Activated T-cell treated with anti-CD3 and anti-CD28 coated beads for 48 hours (primary cell): ENCODE results near the gene KDM4B.

Experiments used
- DNase-seq: peaks from one replicate; pipeline ENCODE4 v3.0.0-alpha.2; 2020; ENCODE audit warnings: low read depth

KDM4B gene

DNA sequence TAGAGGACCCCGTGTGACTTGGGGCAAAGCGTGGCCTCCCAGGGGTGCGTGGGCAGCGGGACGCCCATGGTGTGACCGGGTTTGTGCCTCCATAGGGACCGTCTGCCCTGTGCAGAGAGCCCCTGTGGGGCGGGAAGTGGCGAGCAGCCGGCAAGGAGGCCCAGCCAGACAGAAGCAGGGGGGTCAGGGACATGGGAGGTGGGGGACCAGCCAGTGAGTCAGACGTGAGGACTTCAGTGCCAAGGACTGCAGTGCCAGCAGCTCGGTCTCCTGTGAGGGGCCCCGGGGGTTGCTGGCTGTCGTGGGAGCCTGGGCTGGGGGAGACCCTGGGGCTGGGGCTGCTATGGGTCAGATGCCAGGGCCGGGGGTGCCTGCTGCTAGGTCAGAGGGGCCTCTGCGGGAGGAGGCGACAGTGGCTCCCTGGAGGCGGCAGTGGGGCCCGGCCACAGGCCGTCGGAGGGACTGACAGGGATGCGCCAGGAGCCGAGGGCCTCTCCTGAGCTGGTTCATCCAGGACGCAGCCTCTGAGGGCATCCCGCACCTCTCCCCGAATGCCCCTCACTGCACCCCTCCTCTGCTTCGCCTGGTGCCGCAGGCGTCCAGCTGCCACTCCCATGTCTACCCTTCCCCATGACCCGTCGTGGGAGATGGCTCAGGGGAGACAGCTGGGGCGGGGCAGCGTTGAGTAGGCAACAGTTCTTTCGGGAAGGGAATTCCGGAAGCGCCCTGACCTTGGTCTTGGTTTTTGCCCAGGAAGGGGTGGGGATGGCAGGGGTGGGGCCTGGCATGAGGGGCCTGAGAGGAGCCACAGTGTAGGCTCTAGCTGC, 80.0 kb downstream of the KDM4B start:
- no peak for DNase-seq

GRCh38 chr19:5049561-5049960, 80.6 kb downstream of the KDM4B start:
- DNase-seq: no peak

GRCh38 chr19:5050067-5050656, 81.2 kb downstream of the KDM4B start:
- no peak for DNase-seq

GRCh38 chr19:5050905-5051304, 82.0 kb downstream of the KDM4B start:
- no peak for DNase-seq

DNA sequence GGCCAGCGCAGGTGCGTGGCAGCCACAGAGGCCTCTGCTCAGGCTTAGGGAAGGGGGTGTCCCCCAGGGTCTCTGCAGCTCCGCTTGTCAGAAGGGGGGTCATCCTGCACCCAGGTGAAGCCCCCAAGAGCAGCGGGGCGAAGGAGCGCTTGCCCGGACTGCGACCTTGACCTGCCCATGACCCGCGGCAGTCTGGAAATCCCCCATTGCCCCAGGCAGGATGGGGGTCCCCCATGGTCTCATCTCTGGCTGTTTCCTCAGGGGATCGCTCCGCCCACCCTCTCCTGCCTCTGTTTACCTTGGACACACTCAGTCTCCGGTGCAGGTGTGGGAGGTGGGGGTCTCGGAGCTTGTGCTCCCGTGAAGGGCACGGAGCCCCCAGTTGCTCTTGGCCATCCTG, 82.7 kb downstream of the KDM4B start:
- DNase-seq: no peak

DNA sequence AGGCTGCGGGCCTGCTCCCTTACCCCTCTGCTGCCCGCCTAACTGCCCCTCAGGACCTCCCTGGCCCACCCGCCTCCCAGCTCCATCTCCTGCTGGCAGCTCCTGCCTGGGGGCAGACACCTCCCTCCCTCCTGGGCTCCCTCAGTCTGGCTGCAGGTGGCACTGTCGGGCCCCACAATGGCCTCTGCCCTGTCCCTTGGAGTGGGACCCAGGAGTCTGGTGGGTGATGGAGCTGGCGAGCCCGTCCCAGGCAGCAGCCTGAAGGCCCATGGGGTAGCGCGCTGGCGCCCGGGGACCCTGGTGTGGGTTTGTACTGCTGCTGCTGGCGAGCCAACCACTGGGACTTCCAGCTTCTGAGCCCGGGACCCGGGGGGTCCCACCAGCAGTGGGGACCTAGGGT, 83.6 kb downstream of the KDM4B start:
- no peak for DNase-seq

- DNase-seq: no peak
Observed at GRCh38 chr19:5052945-5053485, 84.1 kb downstream of the KDM4B start.

DNA sequence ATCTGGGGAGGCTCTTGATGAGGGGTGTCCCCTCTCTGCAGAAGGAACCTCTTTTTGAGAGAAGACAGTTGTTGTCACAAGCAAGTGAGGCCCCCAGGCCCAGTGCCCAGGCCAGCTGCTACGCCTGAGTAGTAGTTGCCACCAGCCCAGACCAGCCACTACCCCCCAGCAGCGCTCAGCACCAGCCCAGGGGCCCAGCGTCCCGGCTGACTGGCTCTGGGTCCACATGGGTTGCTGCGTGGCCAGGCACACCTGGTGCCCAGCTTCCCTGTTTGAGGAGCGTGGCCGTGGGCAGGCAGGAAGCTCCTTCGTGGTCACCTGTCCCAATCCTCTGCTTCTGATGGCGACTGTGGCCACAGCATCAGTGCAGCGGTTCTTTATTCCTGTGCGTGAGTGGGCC, 84.7 kb downstream of the KDM4B start:
- DNase-seq: no peak

- no peak for DNase-seq
Observed at GRCh38 chr19:5054551-5055456, 85.9 kb downstream of the KDM4B start.

GRCh38 chr19:5055457-5055776, 86.5 kb downstream of the KDM4B start:
- DNase-seq: no peak

- DNase-seq: no peak
Observed at GRCh38 chr19:5057860-5058259, 88.9 kb downstream of the KDM4B start.

- no peak for DNase-seq
Observed at GRCh38 chr19:5058521-5059212, 89.8 kb downstream of the KDM4B start.

DNA sequence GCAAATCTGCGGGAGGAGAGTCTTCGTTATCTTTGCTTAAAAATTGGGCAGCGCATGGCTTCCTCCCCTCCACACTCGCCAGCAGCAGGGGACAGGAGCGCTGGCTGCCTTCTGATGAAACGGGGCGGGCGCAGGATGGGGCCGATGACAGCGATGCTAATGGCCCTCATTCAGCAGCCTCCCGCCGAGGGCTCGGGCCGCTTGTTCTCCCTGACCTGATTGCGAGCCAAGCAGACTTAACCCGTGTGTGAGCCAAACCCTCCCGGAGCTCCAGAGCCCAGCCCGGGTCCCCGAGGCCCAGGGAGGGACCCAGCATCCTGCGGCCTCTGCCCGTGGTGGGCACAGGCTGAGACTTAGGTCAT, 90.3 kb downstream of the KDM4B start:
- DNase-seq: no peak

GRCh38 chr19:5059793-5060192, 90.9 kb downstream of the KDM4B start:
- no peak for DNase-seq

DNA sequence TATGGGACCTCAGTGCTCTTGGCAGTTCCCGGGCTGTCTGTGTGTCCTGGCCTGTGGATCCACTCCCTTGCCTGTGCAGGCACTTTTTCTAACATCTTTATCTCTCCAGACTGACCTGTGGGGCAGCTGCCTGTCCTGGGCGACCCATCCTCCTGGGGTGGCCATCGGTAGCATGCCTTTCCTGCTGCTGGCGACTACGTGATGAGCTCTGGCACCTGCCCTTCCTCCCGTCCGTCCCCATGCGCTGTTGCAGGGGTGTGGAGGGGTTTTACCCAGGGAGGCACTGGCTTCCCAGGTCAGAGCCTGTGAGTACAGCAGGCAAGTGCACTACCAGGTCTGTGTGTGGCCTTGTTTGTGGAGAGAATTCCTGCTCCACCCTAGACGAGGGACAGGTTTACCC, 93.3 kb downstream of the KDM4B start:
- DNase-seq: no peak

GRCh38 chr19:5062799-5063198, 93.9 kb downstream of the KDM4B start:
- no peak for DNase-seq

DNA sequence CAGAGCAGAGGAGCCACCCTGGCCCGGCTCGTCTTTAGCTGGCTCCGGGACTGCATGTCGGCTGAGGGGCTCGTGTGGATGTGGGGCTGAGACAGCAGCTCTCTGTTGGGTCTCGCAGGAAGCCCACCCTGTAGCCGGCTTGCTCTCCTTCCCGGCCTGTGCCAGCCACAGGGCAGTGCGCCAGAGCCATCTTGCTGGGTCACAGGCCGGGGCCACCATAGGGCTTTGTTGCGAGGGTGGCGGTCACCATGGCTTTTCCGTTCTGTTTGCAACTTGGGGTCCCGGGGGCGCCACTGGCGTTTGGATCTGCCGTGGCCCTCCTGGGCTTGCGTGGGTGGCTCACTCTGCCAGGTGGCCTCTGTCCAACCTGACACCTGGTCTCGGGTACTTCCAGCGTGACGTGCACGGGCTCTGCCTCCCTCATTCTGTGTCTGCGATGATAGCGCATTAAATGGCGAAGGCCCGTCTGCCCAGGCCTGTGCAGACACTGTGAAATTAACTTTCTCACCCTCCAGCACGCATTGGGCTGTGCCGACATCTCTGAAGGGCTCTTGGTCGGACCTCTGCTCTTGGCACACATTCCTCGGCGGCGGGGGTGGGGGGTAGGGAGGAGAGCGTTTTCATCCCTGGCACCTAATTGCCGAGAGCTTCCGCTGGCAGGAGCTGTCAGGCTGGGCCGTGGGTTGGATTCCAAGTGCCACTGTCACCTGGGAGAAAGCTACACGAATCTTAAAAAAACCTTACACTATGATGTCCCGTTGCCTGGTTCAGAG, 95.1 kb downstream of the KDM4B start:
- no peak for DNase-seq

GRCh38 chr19:5064896-5065295, 96.0 kb downstream of the KDM4B start:
- no peak for DNase-seq

- no peak for DNase-seq
Observed at GRCh38 chr19:5065663-5066093, 96.8 kb downstream of the KDM4B start.

GRCh38 chr19:5066768-5067167, 97.9 kb downstream of the KDM4B start:
- no peak for DNase-seq

DNA sequence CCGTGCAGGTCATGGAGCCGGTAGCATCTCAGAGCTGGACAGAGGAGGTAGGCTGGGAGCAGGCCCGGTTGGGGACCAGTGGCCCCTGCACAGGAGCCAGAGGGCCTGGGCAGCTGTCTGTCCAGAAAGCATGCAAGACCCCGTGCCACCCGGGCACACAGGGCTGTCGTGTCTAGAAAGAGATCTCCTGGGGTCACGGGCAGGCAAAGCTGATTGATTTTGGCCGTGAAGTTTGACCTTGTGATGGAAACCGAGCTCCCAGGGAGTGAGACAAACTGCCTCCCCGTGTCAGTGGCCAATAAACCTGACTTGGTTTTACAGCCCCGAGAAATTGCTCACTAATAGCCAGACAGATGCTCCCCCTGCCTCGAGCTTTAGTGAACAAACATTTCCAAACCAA, 98.8 kb downstream of the KDM4B start:
- DNase-seq: no peak
